HEK293 (cell line): Measurements from ENCODE around the gene LARGE1.

Experiments
- CTCF ChIA-PET: fragments of 350-600 bp; formaldehyde crosslinking; extraction: SDS; loops from one replicate; lab custom pipeline; 2021; ENCODE audit warnings: antibody characterized with exemption; lab: Yijun Ruan, JAX
- POLR2A ChIA-PET: fragments of 300-600 bp; formaldehyde crosslinking; extraction: SDS; loops from one replicate; lab custom pipeline; 2020; ENCODE audit warnings: antibody characterized with exemption, inconsistent platforms; lab: Yijun Ruan, JAX
- H3K27ac ChIP-seq: fragments of 200-500 bp; sonication (Bioruptor generic); 2 replicates; pipeline ENCODE4 v1.5.1; 2014; ENCODE audit warnings: low read depth, low read length, control low read depth, inconsistent platforms; ENCODE audit errors: extremely low read depth
- H3K36me3 ChIP-seq, 2 experiments: fragments of 200-500 bp in 1 of 2; sonication (Bioruptor generic) in 1 of 2; 1 replicate in 1 of 2; 2 replicates in 1 of 2; pipeline ENCODE4 v1.5.1; 2014 to 2017; ENCODE audit warnings: inconsistent platforms in 2 of 2, low read length in 2 of 2; ENCODE audit not compliant: control insufficient read depth in 2 of 2, insufficient read depth in 1 of 2
- H3K4me1 ChIP-seq: fragments of 200-500 bp; sonication (Bioruptor generic); 2 replicates; pipeline ENCODE4 v1.5.1; 2014; ENCODE audit warnings: mild to moderate bottlenecking, low read length, inconsistent platforms; ENCODE audit not compliant: control insufficient read depth, insufficient read depth
- H3K4me3 ChIP-seq: 2 replicates; pipeline ENCODE4 v1.5.1; 2011; ENCODE audit warnings: low read depth, mild to moderate bottlenecking, control low read depth, low read length, moderate library complexity
- H3K9me3 ChIP-seq: fragments of 200-500 bp; sonication (Bioruptor generic); 2 replicates; pipeline ENCODE4 v1.5.1; 2014; ENCODE audit warnings: low read depth, low read length, inconsistent platforms; ENCODE audit not compliant: control insufficient read depth, insufficient read depth
- AEBP2 ChIP-seq: fragments of 450-650 bp; formaldehyde crosslinking; IDR thresholded peaks from 2 replicates; pipeline ENCODE4 v1.5.1; 2016; ENCODE audit warnings: missing biosample characterization, missing genetic modification characterization, borderline replicate concordance
- KLF1 ChIP-seq: fragments of 450-650 bp; formaldehyde crosslinking; IDR thresholded peaks from 2 replicates; pipeline ENCODE4 v1.5.1; 2016; ENCODE audit warnings: missing biosample characterization, missing genetic modification characterization
- KLF16 ChIP-seq: fragments of 450-650 bp; formaldehyde crosslinking; IDR thresholded peaks from 2 replicates; pipeline ENCODE4 v1.5.1; 2017; ENCODE audit warnings: missing biosample characterization, missing genetic modification characterization
- SCRT2 ChIP-seq: fragments of 450-650 bp; formaldehyde crosslinking; IDR thresholded peaks from 2 replicates; pipeline ENCODE4 v1.5.1; 2016; ENCODE audit warnings: missing biosample characterization, missing genetic modification characterization
- TSHZ1 ChIP-seq: fragments of 450-650 bp; formaldehyde crosslinking; IDR thresholded peaks from 2 replicates; pipeline ENCODE4 v1.5.1; 2016; ENCODE audit warnings: missing biosample characterization, missing genetic modification characterization, borderline replicate concordance
- ZBTB48 ChIP-seq: fragments of 450-650 bp; formaldehyde crosslinking; IDR thresholded peaks from 2 replicates; pipeline ENCODE4 v1.5.1; 2016; ENCODE audit warnings: missing biosample characterization, missing genetic modification characterization
- ZBTB7A ChIP-seq: fragments of 450-650 bp; formaldehyde crosslinking; IDR thresholded peaks from 2 replicates; pipeline ENCODE4 v1.5.1; 2016; ENCODE audit warnings: low read depth, missing biosample characterization, missing genetic modification characterization
- ZNF19 ChIP-seq: fragments of 450-650 bp; formaldehyde crosslinking; IDR thresholded peaks from 2 replicates; pipeline ENCODE4; 2016; ENCODE audit warnings: missing biosample characterization, missing genetic modification characterization, low read depth
- ZNF2 ChIP-seq: fragments of 450-650 bp; formaldehyde crosslinking; IDR thresholded peaks from 2 replicates; pipeline ENCODE4 v1.5.1; 2016; ENCODE audit warnings: missing biosample characterization, missing genetic modification characterization
- ZNF266 ChIP-seq: fragments of 450-650 bp; formaldehyde crosslinking; IDR thresholded peaks from 2 replicates; pipeline ENCODE4 v1.5.1; 2016; ENCODE audit warnings: missing biosample characterization, missing genetic modification characterization, low read depth
- ZNF473 ChIP-seq: fragments of 450-650 bp; formaldehyde crosslinking; IDR thresholded peaks from 2 replicates; pipeline ENCODE4 v1.5.1; 2017; ENCODE audit warnings: missing biosample characterization, missing genetic modification characterization
- ZNF658 ChIP-seq: fragments of 450-650 bp; formaldehyde crosslinking; IDR thresholded peaks from 2 replicates; pipeline ENCODE4; 2016; ENCODE audit warnings: missing biosample characterization, missing genetic modification characterization
- ZNF664 ChIP-seq: fragments of 450-650 bp; formaldehyde crosslinking; IDR thresholded peaks from 2 replicates; pipeline ENCODE4 v1.5.1; 2016; ENCODE audit warnings: missing biosample characterization, missing genetic modification characterization
- ZNF776 ChIP-seq: fragments of 450-650 bp; formaldehyde crosslinking; IDR thresholded peaks from 2 replicates; pipeline ENCODE4 v1.5.0; 2017; ENCODE audit warnings: missing biosample characterization, missing genetic modification characterization, borderline replicate concordance
- TF ChIP-seq, protein P1 (sequence below): fragments of 450-650 bp; formaldehyde crosslinking; IDR thresholded peaks from 2 replicates; pipeline ENCODE4 v1.5.1; 2016; ENCODE audit warnings: missing biosample characterization, missing genetic modification characterization
- TF ChIP-seq, protein P2 (sequence below): fragments of 450-650 bp; formaldehyde crosslinking; conservative IDR thresholded peaks from 2 replicates; pipeline ENCODE4 v1.5.1; 2016; ENCODE audit warnings: low read depth, missing biosample characterization, missing genetic modification characterization

LARGE1 gene

GRCh38 chr22:33798401-33798800 is 121.9 kb downstream of the LARGE1 start (continued):
- TF ChIP-seq, protein P1, sequence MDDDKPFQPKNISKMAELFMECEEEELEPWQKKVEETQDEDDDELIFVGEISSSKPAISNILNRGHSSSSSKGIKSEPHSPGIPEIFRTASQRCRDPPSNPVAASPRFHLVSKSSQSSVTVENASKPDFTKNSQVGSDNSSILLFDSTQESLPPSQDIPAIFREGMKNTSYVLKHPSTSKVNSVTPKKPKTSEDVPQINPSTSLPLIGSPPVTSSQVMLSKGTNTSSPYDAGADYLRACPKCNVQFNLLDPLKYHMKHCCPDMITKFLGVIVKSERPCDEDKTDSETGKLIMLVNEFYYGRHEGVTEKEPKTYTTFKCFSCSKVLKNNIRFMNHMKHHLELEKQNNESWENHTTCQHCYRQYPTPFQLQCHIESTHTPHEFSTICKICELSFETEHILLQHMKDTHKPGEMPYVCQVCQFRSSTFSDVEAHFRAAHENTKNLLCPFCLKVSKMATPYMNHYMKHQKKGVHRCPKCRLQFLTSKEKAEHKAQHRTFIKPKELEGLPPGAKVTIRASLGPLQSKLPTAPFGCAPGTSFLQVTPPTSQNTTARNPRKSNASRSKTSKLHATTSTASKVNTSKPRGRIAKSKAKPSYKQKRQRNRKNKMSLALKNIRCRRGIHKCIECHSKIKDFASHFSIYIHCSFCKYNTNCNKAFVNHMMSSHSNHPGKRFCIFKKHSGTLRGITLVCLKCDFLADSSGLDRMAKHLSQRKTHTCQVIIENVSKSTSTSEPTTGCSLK (tag by site-specific recombination), result no peak

DNA sequence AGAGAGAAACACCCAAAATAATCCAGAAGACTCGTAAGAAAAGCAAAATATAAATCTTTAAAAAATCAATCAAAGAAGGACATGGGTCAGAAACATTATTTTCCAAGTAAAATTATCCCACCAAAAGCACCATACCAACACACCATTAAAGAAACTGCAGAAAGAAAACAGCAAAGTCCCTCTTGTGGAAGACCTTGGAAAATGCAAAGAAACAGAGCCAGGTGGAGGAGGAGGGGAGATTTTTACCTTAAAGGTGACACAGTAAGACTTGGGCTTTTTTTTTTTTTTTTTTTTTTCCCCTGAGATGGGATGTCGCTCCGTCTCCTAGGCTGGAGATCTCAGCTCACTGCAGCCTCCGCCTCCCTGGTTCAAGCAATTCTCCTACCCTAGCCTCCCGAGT is 123.8 kb downstream of the LARGE1 start:
- Histone ChIP-seq H3K4me3 (no peak overlapping the region), H3K27ac (no peak overlapping the region), H3K4me1 (no peaks in the 10 kb centered on the region), H3K36me3 (no peaks in the 10 kb centered on the region), H3K9me3 (no peaks in the 10 kb centered on the region)
- ChIA-PET CTCF (interaction anchor here (0.6 to 0.7 kb wide), 3 partner anchors 39 to 377 kb away, joined by 3 to 5 read pairs (median 5); no protein-coding TSS in a partner anchor), POLR2A (no interaction called here)
- no peak for TF ChIP-seq ZNF664 (tag by site-specific recombination)
- TF ChIP-seq ZBTB48 (tag by site-specific recombination), result no peak
- no peak for TF ChIP-seq TSHZ1 (tag by site-specific recombination)
- no peak for TF ChIP-seq ZNF658
- TF ChIP-seq ZNF266 (tag by site-specific recombination), result no peak
- TF ChIP-seq KLF1 (tag by site-specific recombination), result no peak
- TF ChIP-seq, protein P2, sequence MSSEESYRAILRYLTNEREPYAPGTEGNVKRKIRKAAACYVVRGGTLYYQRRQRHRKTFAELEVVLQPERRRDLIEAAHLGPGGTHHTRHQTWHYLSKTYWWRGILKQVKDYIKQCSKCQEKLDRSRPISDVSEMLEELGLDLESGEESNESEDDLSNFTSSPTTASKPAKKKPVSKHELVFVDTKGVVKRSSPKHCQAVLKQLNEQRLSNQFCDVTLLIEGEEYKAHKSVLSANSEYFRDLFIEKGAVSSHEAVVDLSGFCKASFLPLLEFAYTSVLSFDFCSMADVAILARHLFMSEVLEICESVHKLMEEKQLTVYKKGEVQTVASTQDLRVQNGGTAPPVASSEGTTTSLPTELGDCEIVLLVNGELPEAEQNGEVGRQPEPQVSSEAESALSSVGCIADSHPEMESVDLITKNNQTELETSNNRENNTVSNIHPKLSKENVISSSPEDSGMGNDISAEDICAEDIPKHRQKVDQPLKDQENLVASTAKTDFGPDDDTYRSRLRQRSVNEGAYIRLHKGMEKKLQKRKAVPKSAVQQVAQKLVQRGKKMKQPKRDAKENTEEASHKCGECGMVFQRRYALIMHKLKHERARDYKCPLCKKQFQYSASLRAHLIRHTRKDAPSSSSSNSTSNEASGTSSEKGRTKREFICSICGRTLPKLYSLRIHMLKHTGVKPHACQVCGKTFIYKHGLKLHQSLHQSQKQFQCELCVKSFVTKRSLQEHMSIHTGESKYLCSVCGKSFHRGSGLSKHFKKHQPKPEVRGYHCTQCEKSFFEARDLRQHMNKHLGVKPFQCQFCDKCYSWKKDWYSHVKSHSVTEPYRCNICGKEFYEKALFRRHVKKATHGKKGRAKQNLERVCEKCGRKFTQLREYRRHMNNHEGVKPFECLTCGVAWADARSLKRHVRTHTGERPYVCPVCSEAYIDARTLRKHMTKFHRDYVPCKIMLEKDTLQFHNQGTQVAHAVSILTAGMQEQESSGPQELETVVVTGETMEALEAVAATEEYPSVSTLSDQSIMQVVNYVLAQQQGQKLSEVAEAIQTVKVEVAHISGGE (tag by site-specific recombination), result no peak
- no peak for TF ChIP-seq ZBTB7A (tag by site-specific recombination)
- TF ChIP-seq ZNF19 (tag by site-specific recombination), result no peak
- no peak for TF ChIP-seq SCRT2
- no peak for TF ChIP-seq KLF16
- TF ChIP-seq ZNF776 (tag by site-specific recombination), result no peak
- TF ChIP-seq ZNF473, result no peak
- no peak for TF ChIP-seq AEBP2
- TF ChIP-seq ZNF2 (tag by site-specific recombination), result no peak
